ENCODE data around the gene PCSK6. TPM values are rescaled to one million over a fixed set of nuclear protein-coding genes. Genes with fewer than 3 reads are reported as not detected.

PCSK6 gene
- total RNA-seq, 1 experiment from 2014 or later, result 26.3 TPM

DNA sequence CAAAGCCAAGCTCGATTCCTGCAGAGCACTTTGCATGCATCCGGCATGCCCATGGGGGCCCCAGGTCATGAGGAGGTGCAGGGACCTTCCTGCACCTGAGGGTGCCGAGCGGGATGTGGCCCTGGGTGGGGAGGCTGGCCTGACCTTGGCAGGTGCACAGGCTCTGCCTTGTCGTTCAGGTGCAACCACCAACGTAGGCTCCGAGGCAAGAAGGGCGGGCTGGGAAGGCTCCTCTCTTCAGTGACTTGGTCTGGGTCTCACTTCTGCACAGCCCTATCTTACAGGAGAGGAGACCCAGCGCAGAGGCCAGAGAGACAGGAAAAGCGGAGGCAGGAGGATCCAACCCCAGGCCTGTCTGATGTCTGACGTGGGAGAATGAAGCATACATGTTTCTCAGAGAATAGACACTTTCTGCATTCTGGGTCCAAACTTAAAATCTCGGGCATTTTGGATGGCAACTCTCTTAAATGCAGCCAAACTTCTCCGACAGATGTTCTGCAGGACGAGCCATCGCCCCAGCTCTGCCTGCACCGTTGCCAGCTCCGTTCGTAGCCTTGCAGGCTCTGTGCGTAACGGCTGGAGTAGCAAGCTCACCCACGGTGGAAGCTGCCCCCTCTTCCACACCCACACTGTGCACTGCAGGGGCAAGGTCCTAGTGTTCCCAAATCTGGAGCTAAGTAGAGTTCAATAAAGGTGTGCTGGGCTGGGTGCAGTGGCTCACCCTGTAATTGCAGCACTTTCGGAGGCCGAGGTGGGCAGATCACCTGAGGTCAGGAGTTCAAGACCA is 133.6 kb downstream of the PCSK6 start:
- no peaks in the 10 kb centered on the region for H3K9me3 ChIP-seq (ENCODE audit: insufficient read depth, low read depth)
- H3F3A ChIP-seq (ENCODE audit: insufficient read depth, low read depth), result no peaks in the 10 kb centered on the region
- DNase-seq, result no peak
- CTCF ChIA-PET, result interaction anchor here (0.6 kb wide), 1 partner anchor 113 kb away, joined by 6 read pairs; no protein-coding TSS in a partner anchor
- H3K79me2 ChIP-seq (ENCODE audit: low read depth), result no peaks in the 10 kb centered on the region
- H4K20me1 ChIP-seq (ENCODE audit: insufficient read depth), result no peaks in the 10 kb centered on the region
- H3K4me1 ChIP-seq (replicated peaks; ENCODE audit: insufficient read depth), result no peaks in the 10 kb centered on the region
- H3K36me3 ChIP-seq (ENCODE audit: low read depth), result no peaks in the 10 kb centered on the region
- no peak overlapping the region for H3K4me3 ChIP-seq
- TF ChIP-seq, protein P1, sequence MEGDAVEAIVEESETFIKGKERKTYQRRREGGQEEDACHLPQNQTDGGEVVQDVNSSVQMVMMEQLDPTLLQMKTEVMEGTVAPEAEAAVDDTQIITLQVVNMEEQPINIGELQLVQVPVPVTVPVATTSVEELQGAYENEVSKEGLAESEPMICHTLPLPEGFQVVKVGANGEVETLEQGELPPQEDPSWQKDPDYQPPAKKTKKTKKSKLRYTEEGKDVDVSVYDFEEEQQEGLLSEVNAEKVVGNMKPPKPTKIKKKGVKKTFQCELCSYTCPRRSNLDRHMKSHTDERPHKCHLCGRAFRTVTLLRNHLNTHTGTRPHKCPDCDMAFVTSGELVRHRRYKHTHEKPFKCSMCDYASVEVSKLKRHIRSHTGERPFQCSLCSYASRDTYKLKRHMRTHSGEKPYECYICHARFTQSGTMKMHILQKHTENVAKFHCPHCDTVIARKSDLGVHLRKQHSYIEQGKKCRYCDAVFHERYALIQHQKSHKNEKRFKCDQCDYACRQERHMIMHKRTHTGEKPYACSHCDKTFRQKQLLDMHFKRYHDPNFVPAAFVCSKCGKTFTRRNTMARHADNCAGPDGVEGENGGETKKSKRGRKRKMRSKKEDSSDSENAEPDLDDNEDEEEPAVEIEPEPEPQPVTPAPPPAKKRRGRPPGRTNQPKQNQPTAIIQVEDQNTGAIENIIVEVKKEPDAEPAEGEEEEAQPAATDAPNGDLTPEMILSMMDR (conservative IDR thresholded peaks at IDR 0.05), result no peak
- TF ChIP-seq EZH2 (IDR thresholded peaks at IDR 0.05; ENCODE audit: low read depth), result no peak
- intact Hi-C loops (cut with micrococcal nuclease; ENCODE audit: unreplicated experiment), result no loop called here
- no peak overlapping the region for H2AFZ ChIP-seq
- no peak overlapping the region for H3K27ac ChIP-seq
- POLR2A ChIA-PET (ENCODE audit: unreplicated experiment), result no interaction called here
- no peaks in the 10 kb centered on the region for H3K27me3 ChIP-seq (ENCODE audit: insufficient read depth, low read depth)
- BruUV-seq (replicated peaks), result no TSS peak
- H3K4me2 ChIP-seq, result no peak overlapping the region
- no peaks in the 10 kb centered on the region for H3K9me2 ChIP-seq (ENCODE audit: insufficient read depth)

DNA sequence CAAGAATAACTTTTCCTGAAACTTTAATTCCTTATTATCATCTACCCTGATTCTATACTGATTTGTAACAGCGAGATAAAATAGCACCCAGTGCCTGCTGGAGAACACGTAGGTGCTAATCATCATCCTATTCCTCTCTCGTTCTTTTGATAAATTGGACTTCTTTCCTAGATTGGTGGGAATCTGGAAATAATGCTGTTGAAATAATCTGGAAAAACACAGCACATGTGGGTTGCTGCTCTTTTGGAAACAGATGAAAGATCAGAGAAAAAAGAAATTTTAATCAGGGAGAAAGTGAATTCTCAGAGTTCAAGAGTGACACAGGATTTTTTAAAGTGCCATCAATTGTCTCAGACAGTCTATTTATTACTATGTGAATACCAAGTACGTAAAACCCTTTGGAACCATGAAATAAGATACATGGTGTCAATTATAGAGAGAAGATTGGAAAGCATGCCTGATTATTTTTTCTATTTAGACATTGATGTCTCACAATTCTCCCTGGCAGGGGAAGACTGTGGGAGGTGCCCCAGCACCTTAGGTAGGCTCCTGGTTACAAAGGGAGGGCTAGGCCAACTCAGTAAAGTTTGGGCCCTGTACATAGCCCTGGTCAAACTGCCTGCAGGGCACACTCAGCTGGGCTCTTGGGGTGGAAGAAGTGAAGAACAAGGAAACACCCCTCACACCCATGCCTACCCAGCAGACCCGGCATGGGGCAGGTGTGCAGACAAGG is 134.4 kb downstream of the PCSK6 start:
- Histone ChIP-seq H3F3A (ENCODE audit: insufficient read depth, low read depth) (peaks cover 6% of the 10 kb centered on the region; the same call in 1 of the 2 replicates), H3K4me1 (replicated peaks; ENCODE audit: insufficient read depth) (peaks cover 6% of the 10 kb centered on the region), H3K27ac (no peak overlapping the region), H3K4me3 (no peak overlapping the region), H3K36me3 (ENCODE audit: low read depth) (no peaks in the 10 kb centered on the region), H3K27me3 (ENCODE audit: insufficient read depth, low read depth) (no peaks in the 10 kb centered on the region), H3K4me2 (no peak overlapping the region), H2AFZ (no peak overlapping the region), H3K9me3 (ENCODE audit: insufficient read depth, low read depth) (no peaks in the 10 kb centered on the region), H4K20me1 (ENCODE audit: insufficient read depth) (no peaks in the 10 kb centered on the region), H3K9me2 (ENCODE audit: insufficient read depth) (no peaks in the 10 kb centered on the region), H3K79me2 (ENCODE audit: low read depth) (no peaks in the 10 kb centered on the region)
- no peak for DNase-seq
- TF ChIP-seq, protein P1 (conservative IDR thresholded peaks at IDR 0.05), result no peak
- no peak for TF ChIP-seq EZH2 (IDR thresholded peaks at IDR 0.05; ENCODE audit: low read depth)
- BruUV-seq (replicated peaks), result no TSS peak
- ChIA-PET CTCF (no interaction called here), POLR2A (ENCODE audit: unreplicated experiment) (no interaction called here)
- intact Hi-C loops (cut with micrococcal nuclease; ENCODE audit: unreplicated experiment), result no loop called here

GRCh38 chr15:101353240-101353639 is 136.3 kb downstream of the PCSK6 start:
- Histone ChIP-seq H3K4me3 (no peak overlapping the region), H3K36me3 (ENCODE audit: low read depth) (no peaks in the 10 kb centered on the region), H3K4me1 (replicated peaks; ENCODE audit: insufficient read depth) (peaks cover 24% of the 10 kb centered on the region), H3K9me2 (ENCODE audit: insufficient read depth) (no peaks in the 10 kb centered on the region), H3F3A (ENCODE audit: insufficient read depth, low read depth) (peaks cover 24% of the 10 kb centered on the region), H3K79me2 (ENCODE audit: low read depth) (no peaks in the 10 kb centered on the region), H3K27ac (no peak overlapping the region), H3K4me2 (no peak overlapping the region), H2AFZ (no peak overlapping the region), H4K20me1 (ENCODE audit: insufficient read depth) (no peaks in the 10 kb centered on the region), H3K9me3 (ENCODE audit: insufficient read depth, low read depth) (no peaks in the 10 kb centered on the region), H3K27me3 (ENCODE audit: insufficient read depth, low read depth) (no peaks in the 10 kb centered on the region)
- ChIA-PET POLR2A (ENCODE audit: unreplicated experiment) (no interaction called here), CTCF (no interaction called here)
- no TSS peak for BruUV-seq (replicated peaks)
- intact Hi-C loops (cut with micrococcal nuclease; ENCODE audit: unreplicated experiment), result no loop called here
- DNase-seq, result no peak
- no peak for TF ChIP-seq EZH2 (IDR thresholded peaks at IDR 0.05; ENCODE audit: low read depth)
- TF ChIP-seq, protein P1 (conservative IDR thresholded peaks at IDR 0.05), result no peak
